SH-SY5Y (cell line): Measurements from ENCODE around the gene PRIM1.

ENCODE experiments used
- GATA2 ChIP-seq: IDR thresholded peaks from 2 replicates; pipeline ENCODE4 v1.6.1; 2011; ENCODE audit warnings: mild to moderate bottlenecking, low read depth, low read length
- GATA3 ChIP-seq: IDR thresholded peaks from 2 replicates; pipeline ENCODE4 v1.6.1; 2011; ENCODE audit warnings: low read depth, mild to moderate bottlenecking, low read length, moderate library complexity

DNA sequence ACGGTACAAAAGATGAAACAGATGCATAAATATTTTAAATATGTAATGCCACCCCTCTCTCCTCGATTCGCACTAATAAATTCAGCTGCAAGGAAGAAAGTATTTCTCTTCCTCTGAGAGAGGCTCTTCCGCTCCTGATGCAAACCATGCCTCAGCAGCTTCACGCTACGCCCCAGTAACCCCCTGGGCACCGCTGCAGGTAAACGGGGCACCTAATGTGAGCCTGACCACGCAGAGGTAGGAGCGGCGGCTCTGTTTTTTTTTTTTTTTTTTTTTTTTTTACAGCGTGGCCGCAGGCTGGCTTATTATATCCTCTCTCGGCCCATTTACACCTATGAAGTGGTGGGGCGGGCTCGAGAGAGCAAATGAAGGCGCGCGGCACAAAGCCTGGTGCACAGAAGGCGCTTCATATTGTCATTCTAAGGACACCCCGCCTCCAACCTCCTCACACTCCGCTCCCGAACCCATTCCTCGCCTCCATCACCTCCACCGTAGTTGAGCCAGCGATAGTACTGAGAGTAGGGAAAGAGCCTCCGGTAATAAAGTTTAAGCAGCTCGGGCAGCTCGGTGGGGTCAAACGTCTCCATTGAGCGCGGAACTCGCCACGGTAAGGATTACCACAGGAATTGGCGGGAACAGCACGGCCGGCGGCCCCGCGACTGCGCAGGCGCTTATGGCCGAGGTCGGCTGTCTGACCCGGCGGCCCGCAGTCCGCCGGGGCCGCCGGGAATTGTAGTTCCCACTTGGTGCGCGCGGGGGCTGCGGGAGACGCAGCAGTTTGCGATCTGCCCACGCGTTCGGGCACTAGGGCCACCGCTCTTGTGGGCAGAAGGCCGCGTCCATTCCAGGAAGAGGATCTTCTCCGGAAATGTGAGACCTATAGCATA is at the start of gene PRIM1:
- no peak; the same call in 1 of the 2 replicates for TF ChIP-seq GATA2
- TF ChIP-seq GATA3: no peak
